Naive thymus-derived CD8-positive, alpha-beta T cell (primary cell): ENCODE measurements around the gene FAM114A1. TPM values are rescaled to one million over a fixed set of nuclear protein-coding genes. Genes with fewer than 3 reads are reported as not detected.

Experiments used
- ATAC-seq, 2 donors: fragments of 150-1000 bp; cut with Tn5 transposase in 1 of 2; sonication (Bioruptor Pico), chemical (Tn5 transposase) in 1 of 2; 1 replicate in 1 of 2; 2 replicates in 1 of 2; pipeline ENCODE4 v1.10.0; 2021; ENCODE audit warnings: mild to moderate bottlenecking in 2 of 2, moderate library complexity in 2 of 2
- POLR2A ChIA-PET: fragments of 350-600 bp; sonication (Branson Sonifier 250); formaldehyde crosslinking; loops from one replicate; lab custom pipeline; 2021; ENCODE audit warnings: antibody characterized with exemption; lab: Charles Lee
- DNase-seq, 10 donors: peaks; one replicate each; pipeline versions ENCODE4 v3.0.0 to v3.0.0-alpha.2; 2020 to 2022
- H3K27ac Mint-ChIP-seq, 10 donors: one replicate each; pipeline ENCODE4 v1.8.0; 2020 to 2022; ENCODE audit warnings: mild to moderate bottlenecking in 10 of 10, mixed read lengths in 10 of 10, moderate library complexity in 4 of 10, inconsistent platforms in 1 of 10
- H3K27me3 Mint-ChIP-seq, 5 donors: one replicate each; pipeline ENCODE4 v1.8.0; 2021 to 2022; ENCODE audit warnings: mixed read lengths in 5 of 5
- H3K36me3 Mint-ChIP-seq, 3 donors: one replicate each; pipeline ENCODE4 v1.8.0; 2020 to 2022; ENCODE audit warnings: mixed read lengths in 3 of 3, mild to moderate bottlenecking in 2 of 3, inconsistent platforms in 1 of 3
- H3K4me1 Mint-ChIP-seq, 4 donors: one replicate each; pipeline ENCODE4 v1.8.0; 2021 to 2022; ENCODE audit warnings: mixed read lengths in 4 of 4
- H3K4me3 Mint-ChIP-seq, 10 donors: one replicate each; pipeline ENCODE4 v1.8.0; 2020 to 2022; ENCODE audit warnings: mild to moderate bottlenecking in 10 of 10, mixed read lengths in 10 of 10, moderate library complexity in 6 of 10, inconsistent platforms in 1 of 10
- H3K9me3 Mint-ChIP-seq, 9 donors: one replicate each; pipeline ENCODE4 v1.8.0; 2020 to 2022; ENCODE audit warnings: mixed read lengths in 9 of 9, mild to moderate bottlenecking in 3 of 9, inconsistent platforms in 1 of 9, moderate library complexity in 1 of 9
- polyA plus RNA-seq, 3 donors: library from polyadenylated mRNA; unstranded; fragments of 300-500 nt; fragmentation: Illumina TruSeq; gene quantifications; one replicate each; pipeline ENCODE4 v1.2.3, GENCODE V29; 2021
- total RNA-seq, 8 experiments: library from RNA in 2 of 8; stranded (reverse) in 2 of 8; gene quantifications; one replicate each; pipeline ENCODE4 v1.2.3 and lab custom pipeline; 2021 to 2026

The FAM114A1 gene
- total and polyA plus RNA-seq, 5 experiments from 2014 or later = 0.34 TPM; not detected in 4

DNA sequence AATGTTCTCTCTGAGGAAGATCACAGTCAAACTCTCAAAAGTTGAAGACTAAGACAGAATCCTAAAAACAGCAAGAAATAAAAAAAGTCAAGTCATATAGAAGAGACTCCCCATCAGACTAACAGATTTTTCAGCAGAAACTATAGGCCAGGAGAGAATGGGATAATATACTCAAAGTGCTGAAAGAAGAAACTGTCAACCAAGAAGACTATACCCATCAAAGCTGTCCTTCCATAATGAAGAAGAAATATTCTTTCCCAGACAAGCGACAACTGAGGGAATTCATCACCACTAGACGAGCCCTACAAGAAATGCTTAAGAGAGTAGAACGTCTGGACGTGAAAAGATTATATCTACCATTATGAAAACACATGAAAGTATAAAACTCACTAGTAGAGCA is 33.0 kb upstream of the FAM114A1 start:
- peaks cover 16 to 42% (median 20%) of the 10 kb centered on the region in 4 donors for H3K4me1 Mint-ChIP-seq
- no peaks in the 10 kb centered on the region for H3K27me3 Mint-ChIP-seq
- H3K27ac Mint-ChIP-seq = peak overlapping the region in 1 of 10 donors; percentile 33
- no peak overlapping the region for H3K4me3 Mint-ChIP-seq
- ATAC-seq (no peak), DNase-seq (no peak)
- H3K36me3 Mint-ChIP-seq = peaks cover 0 to 23% (median 20%) of the 10 kb centered on the region in 3 donors
- H3K9me3 Mint-ChIP-seq = peaks cover 0 to 31% (median 15%) of the 10 kb centered on the region in 9 donors
- POLR2A ChIA-PET = no interaction called here

DNA sequence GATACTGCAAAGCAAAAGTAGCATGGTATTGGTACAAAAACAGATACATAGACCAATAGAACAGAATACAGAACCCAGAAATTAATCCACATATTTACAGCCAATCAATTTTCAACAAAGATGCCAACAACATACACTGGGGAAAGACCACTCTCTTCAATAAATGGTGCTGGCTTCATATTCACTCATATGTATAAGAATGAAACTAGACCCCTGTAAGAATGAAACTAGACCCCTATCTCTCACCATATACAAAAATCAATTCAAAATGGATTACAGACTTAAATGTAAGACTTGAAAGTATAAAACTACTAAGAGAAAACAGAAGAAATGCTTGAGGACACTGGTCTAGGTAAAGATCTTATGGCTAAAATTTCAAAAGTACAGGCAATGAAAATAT is 30.3 kb upstream of the FAM114A1 start:
- peak overlapping the region in 7 of 10 donors; percentile 1 to 45 (median 26) for H3K4me3 Mint-ChIP-seq
- peaks cover 0 to 31% (median 15%) of the 10 kb centered on the region in 9 donors for H3K9me3 Mint-ChIP-seq
- POLR2A ChIA-PET = no interaction called here
- H3K27me3 Mint-ChIP-seq = peaks cover 0 to 1% (median 0%) of the 10 kb centered on the region in 5 donors
- H3K27ac Mint-ChIP-seq = peak overlapping the region in 5 of 10 donors; percentile 9 to 75 (median 22)
- H3K4me1 Mint-ChIP-seq = peaks cover 16 to 32% (median 20%) of the 10 kb centered on the region in 4 donors
- no peak for DNase-seq
- ATAC-seq = no peak
- peaks cover 0 to 23% (median 20%) of the 10 kb centered on the region in 3 donors for H3K36me3 Mint-ChIP-seq

DNA sequence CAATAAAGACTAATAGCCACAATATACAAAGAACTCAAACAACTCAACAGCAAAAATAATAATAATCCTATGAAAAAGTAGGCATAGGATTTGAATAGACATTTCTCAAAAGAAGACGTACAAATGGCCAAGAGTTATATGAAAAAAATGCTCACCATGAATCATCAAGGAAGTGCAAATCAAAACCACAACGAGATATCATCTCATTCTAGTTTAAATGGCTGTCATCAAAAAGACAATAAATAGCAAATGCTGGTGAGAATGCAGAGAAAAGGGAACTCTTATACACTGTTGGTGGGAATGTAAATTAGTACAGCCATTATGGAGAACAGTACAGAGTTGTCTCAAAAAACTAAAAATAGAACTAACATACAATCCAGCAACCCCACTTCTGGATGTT is 29.8 kb upstream of the FAM114A1 start:
- Mint-ChIP-seq H3K27me3 (peaks cover 0 to 1% (median 0%) of the 10 kb centered on the region in 5 donors), H3K4me1 (peaks cover 16 to 28% (median 20%) of the 10 kb centered on the region in 4 donors), H3K4me3 (peak overlapping the region in 7 of 10 donors; percentile 1 to 48 (median 31)), H3K36me3 (peaks cover 0 to 23% (median 20%) of the 10 kb centered on the region in 3 donors), H3K27ac (peak overlapping the region in 5 of 10 donors; percentile 9 to 75 (median 22)), H3K9me3 (peaks cover 0 to 31% (median 15%) of the 10 kb centered on the region in 9 donors)
- ATAC-seq (peak; percentile 70 to 77), DNase-seq (peak in 3 of 10 donors; percentile 26 to 46 (median 46))
- POLR2A ChIA-PET = no interaction called here

DNA sequence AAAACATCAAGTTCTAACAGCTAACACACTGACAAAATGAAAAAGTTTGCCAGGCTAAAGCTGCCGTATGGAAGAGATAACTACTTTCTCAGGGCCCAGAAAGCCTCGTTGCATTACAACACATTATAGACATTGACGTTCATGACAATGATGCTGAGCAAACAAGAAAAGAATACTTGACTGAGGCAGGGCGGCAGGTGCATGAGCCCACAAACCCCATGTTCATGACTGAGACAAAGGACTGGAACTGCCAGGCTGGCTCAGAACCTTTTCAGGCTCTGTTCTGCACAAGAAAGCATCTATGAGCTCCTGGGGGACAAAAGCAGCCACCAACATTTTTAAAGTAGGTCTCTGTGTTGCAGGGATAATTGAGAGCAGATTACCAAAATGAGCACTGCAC is 24.6 kb upstream of the FAM114A1 start:
- POLR2A ChIA-PET = no interaction called here
- Mint-ChIP-seq H3K9me3 (peaks cover 0 to 11% (median 7%) of the 10 kb centered on the region in 9 donors), H3K27me3 (peaks cover 0 to 1% (median 0%) of the 10 kb centered on the region in 5 donors), H3K4me3 (no peak overlapping the region), H3K27ac (peak overlapping the region in 1 of 10 donors; percentile 54), H3K36me3 (peaks cover 0 to 12% (median 2%) of the 10 kb centered on the region in 3 donors), H3K4me1 (peaks cover 6 to 13% (median 8%) of the 10 kb centered on the region in 4 donors)
- DNase-seq = no peak
- no peak for ATAC-seq

DNA sequence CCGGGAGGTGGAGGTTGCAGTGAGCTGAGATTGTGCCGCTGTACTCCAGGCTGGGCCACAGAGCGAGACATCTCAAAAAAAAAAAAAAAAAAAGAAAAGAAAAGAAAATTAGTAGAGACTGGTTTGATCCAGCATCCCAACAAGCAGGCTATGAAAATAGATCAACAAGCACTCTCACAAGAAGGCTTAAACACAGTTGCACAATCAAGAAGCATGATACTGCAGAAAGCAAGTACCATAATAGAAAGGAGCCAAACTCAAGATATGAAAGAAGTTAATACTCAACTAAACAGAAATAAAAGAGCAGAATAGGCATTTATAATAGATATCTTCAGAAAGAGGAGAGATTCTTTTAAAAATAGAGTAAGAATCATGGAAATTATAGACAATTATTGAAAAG is 21.6 kb upstream of the FAM114A1 start:
- Mint-ChIP-seq H3K27ac (no peak overlapping the region), H3K4me1 (peaks cover 0 to 7% (median under 1%) of the 10 kb centered on the region in 4 donors), H3K27me3 (no peaks in the 10 kb centered on the region), H3K9me3 (peaks cover 8 to 35% (median 23%) of the 10 kb centered on the region in 9 donors), H3K36me3 (peaks cover 0 to 19% (median 18%) of the 10 kb centered on the region in 3 donors), H3K4me3 (no peak overlapping the region)
- DNase-seq (no peak), ATAC-seq (no peak)
- POLR2A ChIA-PET = no interaction called here

DNA sequence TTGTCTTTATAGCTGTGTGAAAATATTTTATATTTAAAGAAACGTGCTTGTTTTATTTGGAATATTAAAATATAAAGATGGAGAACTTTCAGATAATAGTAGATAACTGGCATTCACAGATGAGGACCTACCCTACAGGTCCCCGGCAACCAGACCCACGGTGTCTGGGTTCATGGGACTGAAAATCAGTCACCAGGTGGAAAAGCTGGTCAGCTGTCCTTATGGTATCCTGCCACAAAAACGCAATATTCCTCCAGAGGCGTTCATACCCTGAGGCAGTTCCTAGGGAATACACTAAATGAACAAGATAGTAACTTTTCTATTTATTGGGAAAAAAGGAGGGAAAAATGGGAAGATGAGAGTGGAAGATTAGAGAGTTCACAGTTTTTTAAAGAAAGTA is 12.1 kb upstream of the FAM114A1 start:
- POLR2A ChIA-PET = interaction anchor here (1.0 kb wide), 1 partner anchor 11 kb away, joined by 3 read pairs; no protein-coding TSS in a partner anchor
- H3K9me3 Mint-ChIP-seq = peaks cover 0 to 11% (median 2%) of the 10 kb centered on the region in 9 donors
- no peaks in the 10 kb centered on the region for H3K27me3 Mint-ChIP-seq
- H3K27ac Mint-ChIP-seq = peak overlapping the region in 9 of 10 donors; percentile 39 to 94 (median 86)
- DNase-seq (no peak), ATAC-seq (no peak)
- peaks cover 17 to 53% (median 33%) of the 10 kb centered on the region in 4 donors for H3K4me1 Mint-ChIP-seq
- H3K36me3 Mint-ChIP-seq = peaks cover 0 to 5% (median 0%) of the 10 kb centered on the region in 3 donors
- H3K4me3 Mint-ChIP-seq = peak overlapping the region in 8 of 10 donors; percentile 52 to 91 (median 65)

DNA sequence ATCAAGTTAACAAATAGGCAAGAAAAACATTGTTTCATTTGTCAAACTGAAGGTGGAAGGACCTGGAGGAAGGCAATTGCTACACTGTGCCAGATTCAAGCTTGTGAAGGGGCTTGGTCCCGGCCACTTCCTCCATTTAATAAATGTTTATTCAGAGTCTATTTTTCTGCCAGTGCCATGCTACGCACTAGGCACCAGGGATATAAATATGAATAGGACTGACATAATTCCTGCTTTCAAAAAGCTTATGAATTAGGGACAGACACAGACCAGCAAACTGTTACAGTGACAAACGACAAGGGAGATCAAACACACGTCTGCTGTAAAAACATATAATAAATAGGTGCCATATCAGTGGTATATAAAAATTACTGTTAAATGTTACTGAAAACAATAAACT is 11.6 kb upstream of the FAM114A1 start:
- Mint-ChIP-seq H3K4me3 (peak overlapping the region; percentile 39 to 91 (median 64)), H3K4me1 (peaks cover 20 to 58% (median 36%) of the 10 kb centered on the region in 4 donors), H3K9me3 (peaks cover 0 to 9% (median 2%) of the 10 kb centered on the region in 9 donors), H3K36me3 (peaks cover 0 to 3% (median 0%) of the 10 kb centered on the region in 3 donors), H3K27ac (peak overlapping the region; percentile 39 to 94 (median 88)), H3K27me3 (no peaks in the 10 kb centered on the region)
- peak; percentile 37 to 46 for ATAC-seq
- POLR2A ChIA-PET = interaction anchor here (1.0 to 1.4 kb wide), 2 partner anchors 10 to 94 kb away, joined by 3 to 5 read pairs; no protein-coding TSS in a partner anchor
- DNase-seq = no peak

DNA sequence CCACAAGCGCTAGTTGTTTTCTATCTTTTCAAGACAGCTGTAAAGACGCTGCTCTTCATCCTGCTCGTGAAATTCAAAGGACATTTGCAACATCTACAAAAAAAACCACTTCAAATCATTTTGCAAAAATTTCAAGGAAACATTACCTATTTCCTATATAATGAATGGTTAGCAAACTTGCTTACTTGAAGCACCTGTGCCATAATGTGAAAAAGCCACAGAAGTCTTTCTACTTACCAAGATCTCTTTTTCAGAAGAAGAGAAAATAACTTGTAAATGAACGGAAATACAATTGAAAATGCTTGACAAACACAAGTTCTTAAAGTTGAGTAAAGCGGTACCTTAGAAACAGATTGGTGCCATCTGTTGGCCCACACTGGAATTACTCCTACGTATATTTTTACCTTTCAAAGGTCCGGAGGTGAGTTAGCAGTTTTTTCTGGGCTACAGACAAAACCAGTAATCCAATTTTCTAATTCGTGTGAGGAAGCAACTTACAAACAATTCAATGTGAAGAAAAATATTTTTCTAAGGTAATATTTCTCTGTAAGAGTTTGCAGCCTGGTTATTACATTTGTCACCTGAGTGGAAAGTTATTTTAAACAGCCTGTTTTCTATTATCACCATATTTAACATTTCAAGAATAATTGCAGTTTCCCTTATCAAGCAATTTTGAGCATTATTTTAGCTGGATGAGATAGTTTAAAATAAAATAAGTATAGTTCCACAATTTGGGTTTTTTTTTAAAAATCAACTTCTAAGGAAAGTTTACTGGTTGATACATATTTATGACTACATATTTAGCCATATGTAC is 10.9 kb upstream of the FAM114A1 start, which contains the start of gene TLR6:
TSS of gene TLR6 (minus strand) at position 294 of the 814 bp plus-strand sequence. CDS start 27,344 bp downstream, outside the sequence.
- ATAC-seq (peak; percentile 81 to 85), DNase-seq (peak; percentile 17 to 86 (median 66))
- POLR2A ChIA-PET = interaction anchor here (1.0 to 1.4 kb wide), 2 partner anchors 9 to 95 kb away, joined by 3 to 5 read pairs; no protein-coding TSS in a partner anchor
- Mint-ChIP-seq H3K9me3 (peaks cover 0 to 4% (median 0%) of the 10 kb centered on the region in 9 donors), H3K4me3 (peak within 1 kb of the TSS; percentile 52 to 91 (median 64)), H3K27me3 (no peaks in the 10 kb centered on the region), H3K36me3 (peaks cover 0 to under 1% (median 0%) of the 10 kb centered on the region in 3 donors), H3K4me1 (peaks cover 27 to 56% (median 39%) of the 10 kb centered on the region in 4 donors), H3K27ac (peak within 1 kb of the TSS; percentile 76 to 94 (median 90))

DNA sequence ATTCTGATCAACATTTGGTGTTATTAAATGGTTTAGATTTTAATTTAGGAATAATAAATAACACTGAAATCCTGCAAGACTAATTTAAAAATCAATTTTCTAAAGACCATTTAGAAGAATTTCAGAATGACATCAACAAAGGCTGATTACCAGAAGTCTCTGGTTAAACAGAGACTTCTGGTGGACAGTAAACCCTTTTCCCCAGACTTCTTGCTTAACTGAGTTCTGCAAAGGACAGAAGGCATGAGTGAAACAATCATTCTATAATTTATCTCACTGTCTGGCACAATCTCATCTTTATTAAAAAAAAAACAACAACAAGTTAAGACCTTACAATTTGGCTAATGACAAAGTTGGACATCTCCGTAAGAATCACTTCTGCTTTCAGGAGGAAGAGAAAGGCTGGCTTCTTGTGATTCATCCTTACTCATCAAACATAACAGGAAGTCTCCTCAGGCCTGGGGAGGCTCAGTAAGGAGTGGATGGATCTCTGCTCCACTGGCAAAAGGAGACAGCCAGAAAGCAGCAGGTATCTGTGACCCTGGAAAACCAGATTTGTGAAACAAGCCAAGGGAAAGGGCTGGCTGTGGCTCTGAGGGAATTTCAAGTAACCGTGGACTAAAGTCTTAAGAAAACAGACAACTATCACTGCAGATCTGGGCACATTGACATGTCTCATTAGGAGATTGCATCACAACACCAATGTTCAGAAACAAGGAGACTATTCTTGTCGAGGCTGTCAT is 10.1 kb upstream of the FAM114A1 start:
- Mint-ChIP-seq H3K36me3 (no peaks in the 10 kb centered on the region), H3K27ac (peak overlapping the region in 9 of 10 donors; percentile 44 to 94 (median 84)), H3K4me1 (peaks cover 27 to 58% (median 40%) of the 10 kb centered on the region in 4 donors), H3K4me3 (peak overlapping the region; percentile 6 to 75 (median 46)), H3K9me3 (no peaks in the 10 kb centered on the region), H3K27me3 (no peaks in the 10 kb centered on the region)
- ATAC-seq = no peak
- POLR2A ChIA-PET = interaction anchor here (1.4 kb wide), 1 partner anchor 96 kb away, joined by 5 read pairs; no protein-coding TSS in a partner anchor
- peak in 1 of 10 donors; percentile 35 for DNase-seq

DNA sequence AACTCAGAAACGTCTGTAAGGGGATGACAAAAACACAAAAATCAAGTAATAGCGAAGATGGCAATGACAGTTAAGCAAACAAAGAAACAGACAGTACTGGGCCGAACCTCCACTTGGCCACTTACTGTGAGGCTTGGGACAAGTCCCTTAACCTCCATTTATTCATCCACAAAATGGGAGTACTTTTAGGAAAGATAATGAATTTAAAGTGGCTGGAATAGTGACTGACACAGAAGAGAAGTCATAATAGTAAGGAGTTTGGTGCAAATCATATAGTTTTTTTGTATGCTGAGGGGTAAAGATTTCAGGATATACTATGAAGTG is 9.5 kb upstream of the FAM114A1 start:
- Mint-ChIP-seq H3K4me3 (peak overlapping the region in 5 of 10 donors; percentile 6 to 75 (median 62)), H3K27ac (peak overlapping the region in 7 of 10 donors; percentile 59 to 94 (median 84)), H3K4me1 (peaks cover 27 to 58% (median 40%) of the 10 kb centered on the region in 4 donors), H3K27me3 (peaks cover 0 to 3% (median 2%) of the 10 kb centered on the region in 5 donors), H3K9me3 (no peaks in the 10 kb centered on the region), H3K36me3 (no peaks in the 10 kb centered on the region)
- POLR2A ChIA-PET = no interaction called here
- no peak for DNase-seq
- ATAC-seq = no peak

DNA sequence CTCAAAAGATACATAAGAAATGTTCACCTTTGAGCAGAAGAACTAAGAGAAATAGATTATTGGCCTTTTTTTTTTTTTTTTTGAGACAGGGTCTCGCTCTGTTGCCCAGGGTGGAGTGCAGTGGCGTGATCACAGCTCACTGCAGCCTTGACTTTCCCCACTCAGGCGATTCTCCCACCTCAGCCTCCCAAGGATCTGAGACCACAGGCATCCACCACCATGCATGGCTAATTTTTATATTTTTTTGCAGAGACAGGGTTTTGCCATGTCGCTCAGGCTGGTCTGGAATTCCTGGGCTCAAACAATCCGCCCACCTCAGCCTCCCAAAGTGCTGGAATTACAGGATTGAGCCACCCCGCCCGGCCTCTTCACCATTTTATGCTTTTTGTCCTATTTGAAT is 8.1 kb upstream of the FAM114A1 start:
- Mint-ChIP-seq H3K4me1 (peaks cover 26 to 50% (median 39%) of the 10 kb centered on the region in 4 donors), H3K36me3 (no peaks in the 10 kb centered on the region), H3K4me3 (no peak overlapping the region), H3K27ac (peak overlapping the region in 1 of 10 donors; percentile 52), H3K27me3 (peaks cover 0 to 16% (median 7%) of the 10 kb centered on the region in 5 donors), H3K9me3 (no peaks in the 10 kb centered on the region)
- POLR2A ChIA-PET = no interaction called here
- DNase-seq = no peak
- no peak for ATAC-seq
